22Rv1 (cell line): ENCODE results near the gene ZNF362.

Experiments used
- CTCF ChIP-seq: fragments of 450-650 bp; IDR thresholded peaks from 2 replicates; pipeline ENCODE4 v1.5.1; 2017; ENCODE audit warnings: mild to moderate bottlenecking
- ZFX ChIP-seq: fragments of 450-650 bp; IDR thresholded peaks from 2 replicates; pipeline ENCODE4 v1.6.1; 2017; ENCODE audit warnings: antibody characterized with exemption, borderline replicate concordance

DNA sequence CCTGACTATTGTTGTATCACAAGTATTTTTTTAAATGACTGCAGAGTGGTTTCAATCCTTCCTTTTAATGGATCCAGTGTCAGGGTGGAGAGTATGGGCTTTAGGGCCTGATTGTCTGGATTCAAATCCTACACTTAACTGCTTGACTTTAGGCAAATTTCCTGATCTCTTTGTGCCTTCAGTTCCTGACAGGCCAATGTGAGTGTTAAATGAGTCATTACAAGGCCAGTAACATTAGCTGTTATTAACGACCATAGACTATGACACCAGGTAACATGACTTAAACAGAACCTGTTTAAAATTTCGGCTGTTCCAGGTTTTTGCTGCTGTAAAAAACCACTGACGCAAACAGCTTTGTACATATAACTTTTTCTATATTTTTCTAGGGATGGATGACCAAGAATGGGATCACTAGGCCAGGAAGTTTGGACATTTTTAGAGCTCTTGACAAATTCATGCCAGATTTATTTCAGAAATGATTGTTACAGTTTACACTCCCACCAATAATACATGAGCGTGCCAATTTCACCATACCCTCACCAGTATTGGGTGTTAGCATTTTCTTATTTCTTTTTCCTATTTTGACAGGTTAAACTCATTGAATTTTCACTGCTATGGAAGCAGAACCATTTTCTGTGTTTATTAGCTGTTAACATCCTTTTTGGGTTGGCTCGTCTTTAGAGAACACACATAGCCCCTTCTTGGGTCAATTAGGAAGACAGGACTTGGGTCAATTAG, 11.3 kb downstream of the ZNF362 start:
- no peak for TF ChIP-seq CTCF
- TF ChIP-seq ZFX, result no peak
